Measurements from ENCODE around the gene DISC1.
"Not testable (repeated sequence)": the region's sequence is repeated elsewhere in the genome, so short reads cannot be mapped to it uniquely, and the experiment has no call there.

The DISC1 gene

GRCh38 chr1:231938711-231939110 is 312.1 kb downstream of the DISC1 start:
- no peak for DNase-seq (ENCODE audit: insufficient read length)
- TF ChIP-seq TAF1 (IDR thresholded peaks at IDR 0.05; ENCODE audit: borderline replicate concordance, low read depth, low read length), result no peak
- no peak for TF ChIP-seq POLR2AphosphoS5 (IDR thresholded peaks at IDR 0.05; ENCODE audit: low read depth, low read length)
- no peak for TF ChIP-seq POLR2A (IDR thresholded peaks at IDR 0.05; ENCODE audit: low read depth, low read length)
- no peak for FAIRE-seq

GRCh38 chr1:231939118-231939517 is 312.5 kb downstream of the DISC1 start:
- DNase-seq (ENCODE audit: insufficient read length), result no peak
- TF ChIP-seq POLR2AphosphoS5 (IDR thresholded peaks at IDR 0.05; ENCODE audit: low read depth, low read length) (no peak), POLR2A (IDR thresholded peaks at IDR 0.05; ENCODE audit: low read depth, low read length) (no peak), TAF1 (IDR thresholded peaks at IDR 0.05; ENCODE audit: borderline replicate concordance, low read depth, low read length) (no peak)
- FAIRE-seq, result no peak

GRCh38 chr1:231940116-231940515 is 313.5 kb downstream of the DISC1 start:
- no peak for TF ChIP-seq POLR2A (IDR thresholded peaks at IDR 0.05; ENCODE audit: low read depth, low read length)
- no peak for TF ChIP-seq POLR2AphosphoS5 (IDR thresholded peaks at IDR 0.05; ENCODE audit: low read depth, low read length)
- no peak for TF ChIP-seq TAF1 (IDR thresholded peaks at IDR 0.05; ENCODE audit: borderline replicate concordance, low read depth, low read length)
- no peak for DNase-seq (ENCODE audit: insufficient read length)
- no peak for FAIRE-seq

- TF ChIP-seq POLR2AphosphoS5 (IDR thresholded peaks at IDR 0.05; ENCODE audit: low read depth, low read length), result no peak
- no peak for FAIRE-seq
- no peak for DNase-seq (ENCODE audit: insufficient read length)
Observed at GRCh38 chr1:231940701-231941100, 314.1 kb downstream of the DISC1 start.

GRCh38 chr1:231943084-231943483 is 316.5 kb downstream of the DISC1 start:
- DNase-seq (ENCODE audit: insufficient read length) (no peak), FAIRE-seq (no peak)
- TF ChIP-seq POLR2A (IDR thresholded peaks at IDR 0.05; ENCODE audit: low read depth, low read length) (no peak), POLR2AphosphoS5 (IDR thresholded peaks at IDR 0.05; ENCODE audit: low read depth, low read length) (no peak), TAF1 (IDR thresholded peaks at IDR 0.05; ENCODE audit: borderline replicate concordance, low read depth, low read length) (no peak)

GRCh38 chr1:231948102-231948501 is 321.5 kb downstream of the DISC1 start:
- DNase-seq (ENCODE audit: insufficient read length); FAIRE-seq: not testable (repeated sequence)

GRCh38 chr1:231949277-231950091 is 322.9 kb downstream of the DISC1 start:
- TF ChIP-seq TAF1 (IDR thresholded peaks at IDR 0.05; ENCODE audit: borderline replicate concordance, low read depth, low read length) (no peak), POLR2A (IDR thresholded peaks at IDR 0.05; ENCODE audit: low read depth, low read length) (no peak), POLR2AphosphoS5 (IDR thresholded peaks at IDR 0.05; ENCODE audit: low read depth, low read length) (no peak)
- no peak for FAIRE-seq
- DNase-seq (ENCODE audit: insufficient read length), result no peak

GRCh38 chr1:231950331-231951128 is 323.9 kb downstream of the DISC1 start:
- FAIRE-seq, result no peak
- no peak for DNase-seq (ENCODE audit: insufficient read length)
- TF ChIP-seq TAF1 (IDR thresholded peaks at IDR 0.05; ENCODE audit: borderline replicate concordance, low read depth, low read length), result no peak
- TF ChIP-seq POLR2AphosphoS5 (IDR thresholded peaks at IDR 0.05; ENCODE audit: low read depth, low read length), result no peak
- no peak for TF ChIP-seq POLR2A (IDR thresholded peaks at IDR 0.05; ENCODE audit: low read depth, low read length)

GRCh38 chr1:231951374-231951773 is 324.8 kb downstream of the DISC1 start:
- TF ChIP-seq POLR2A (IDR thresholded peaks at IDR 0.05; ENCODE audit: low read depth, low read length), result no peak
- no peak for TF ChIP-seq TAF1 (IDR thresholded peaks at IDR 0.05; ENCODE audit: borderline replicate concordance, low read depth, low read length)
- TF ChIP-seq POLR2AphosphoS5 (IDR thresholded peaks at IDR 0.05; ENCODE audit: low read depth, low read length), result no peak
- no peak for FAIRE-seq
- DNase-seq (ENCODE audit: insufficient read length), result no peak

GRCh38 chr1:231952154-231952553 is 325.6 kb downstream of the DISC1 start:
- FAIRE-seq (no peak), DNase-seq (ENCODE audit: insufficient read length) (no peak)
- no peak for TF ChIP-seq POLR2AphosphoS5 (IDR thresholded peaks at IDR 0.05; ENCODE audit: low read depth, low read length)
- no peak for TF ChIP-seq TAF1 (IDR thresholded peaks at IDR 0.05; ENCODE audit: borderline replicate concordance, low read depth, low read length)
- no peak for TF ChIP-seq POLR2A (IDR thresholded peaks at IDR 0.05; ENCODE audit: low read depth, low read length)

GRCh38 chr1:231953660-231954059 is 327.1 kb downstream of the DISC1 start:
- TF ChIP-seq POLR2A (IDR thresholded peaks at IDR 0.05; ENCODE audit: low read depth, low read length) (no peak), POLR2AphosphoS5 (IDR thresholded peaks at IDR 0.05; ENCODE audit: low read depth, low read length) (no peak), TAF1 (IDR thresholded peaks at IDR 0.05; ENCODE audit: borderline replicate concordance, low read depth, low read length) (no peak)
- DNase-seq (ENCODE audit: insufficient read length), result no peak
- no peak for FAIRE-seq

GRCh38 chr1:231954751-231955150 is 328.2 kb downstream of the DISC1 start:
- DNase-seq (ENCODE audit: insufficient read length), result no peak
- no peak for FAIRE-seq
- TF ChIP-seq POLR2AphosphoS5 (IDR thresholded peaks at IDR 0.05; ENCODE audit: low read depth, low read length), result no peak
- no peak for TF ChIP-seq POLR2A (IDR thresholded peaks at IDR 0.05; ENCODE audit: low read depth, low read length)
- TF ChIP-seq TAF1 (IDR thresholded peaks at IDR 0.05; ENCODE audit: borderline replicate concordance, low read depth, low read length), result no peak

Data from GM12892 (cell line).